K562 (cell line): ENCODE data around the gene BOC. TPM values are rescaled to one million over a fixed set of nuclear protein-coding genes. Genes with fewer than 3 reads are reported as not detected.

Source experiments
- MNT ChIP-seq, 2 experiments: fragments of 450-650 bp; conservative IDR thresholded peaks; 2 replicates each; pipeline ENCODE4 v1.6.1; 2017; ENCODE audit warnings: mild to moderate bottlenecking in 2 of 2, moderate library complexity in 2 of 2
- ZNF347 ChIP-seq: fragments of 450-650 bp; formaldehyde crosslinking; IDR thresholded peaks from 2 replicates; pipeline ENCODE4 v1.4.0; 2020; ENCODE audit warnings: low read depth, mild to moderate bottlenecking, moderate library complexity
- ZNF609 ChIP-seq: sonication (generic); formaldehyde crosslinking; IDR thresholded peaks from 2 replicates; pipeline ENCODE4 v1.8.1; 2023; ENCODE audit warnings: missing genetic modification reagents, mild to moderate bottlenecking, borderline replicate concordance
- polyA plus RNA-seq, 8 experiments: library from polyadenylated mRNA; depleted of rRNA in 4 of 8; stranded (reverse) in 5 of 8; unstranded in 3 of 8; fragments of >200 nt; fragmentation: Nextera tagmentation in 2 of 8; fragmentation: Illumina TruSeq in 1 of 8; extraction: Ambion mirVana in 2 of 8; extraction: Trizol in 1 of 8; gene quantifications; 2 replicates each; pipeline versions ENCODE4 v1.2.1 to v1.2.3, GENCODE V29; 2011 to 2014; ENCODE audit warnings: inconsistent platforms in 1 of 8, missing spikeins in 1 of 8
- total RNA-seq, 7 experiments: library from RNA; depleted of rRNA in 6 of 7; stranded (reverse); fragments of >200 nt in 6 of 7; fragmentation: Illumina TruSeq in 2 of 7; extraction: Trizol in 2 of 7; gene quantifications; 2 replicates each; pipeline versions ENCODE4 v1.2.1 to v1.2.3, GENCODE V29; 2011 to 2021; ENCODE audit warnings: low replicate concordance in 1 of 7
- TF ChIP-seq, protein P1 (sequence below): fragments of 150-350 bp; conservative IDR thresholded peaks from 2 replicates; pipeline ENCODE4 v1.6.1; 2014; ENCODE audit warnings: low read length
- TF ChIP-seq, protein P2 (sequence below): sonication (generic); formaldehyde crosslinking; IDR thresholded peaks from 2 replicates; pipeline ENCODE4 v1.5.0; 2020; ENCODE audit warnings: missing genetic modification reagents

Gene BOC
- total and polyA plus RNA-seq, 9 of the 15 experiments (the other 6 are each of a cell fraction or from before 2014, with no cell fraction given), result not detected

DNA sequence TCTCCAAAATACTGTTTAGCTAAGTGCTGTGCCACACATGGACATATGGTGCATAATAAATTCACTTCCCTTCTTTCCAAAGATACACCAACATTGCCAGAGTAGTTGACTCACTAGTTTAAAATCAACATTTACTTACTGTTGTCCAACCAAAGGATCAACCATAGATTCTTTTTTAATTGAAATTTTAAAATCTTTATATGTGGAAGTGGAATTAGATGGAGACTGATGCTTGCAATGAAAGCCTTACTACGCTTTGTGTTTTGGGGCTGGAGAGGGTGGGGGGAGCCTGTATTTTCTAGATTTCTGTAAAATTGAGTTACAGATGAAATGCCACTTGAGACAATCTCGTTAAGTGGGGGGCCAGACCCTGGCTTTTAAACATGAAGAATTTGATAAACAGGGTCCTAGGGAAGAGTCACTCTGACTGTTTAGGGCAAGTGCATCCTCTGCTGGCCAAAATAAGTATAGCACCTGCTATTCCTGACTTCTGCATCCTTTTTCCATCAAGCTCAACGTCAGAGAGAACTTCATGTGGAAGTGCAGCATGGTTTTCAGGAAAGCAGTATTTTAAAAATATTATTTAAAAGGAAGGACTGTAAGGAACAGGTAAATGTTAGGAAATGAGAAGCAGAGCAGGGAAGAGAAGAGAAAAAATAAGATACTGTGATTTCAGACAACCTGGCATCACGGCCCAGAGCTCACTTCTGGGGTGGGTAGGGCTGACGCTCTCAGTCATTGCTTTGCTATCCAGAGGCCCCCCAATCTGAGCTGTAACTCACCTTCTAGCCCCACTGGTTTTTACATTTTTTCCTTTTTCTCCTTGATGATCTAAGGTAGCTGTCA lies 76.7 kb downstream of the BOC start (continued):
- TF ChIP-seq, protein P1, sequence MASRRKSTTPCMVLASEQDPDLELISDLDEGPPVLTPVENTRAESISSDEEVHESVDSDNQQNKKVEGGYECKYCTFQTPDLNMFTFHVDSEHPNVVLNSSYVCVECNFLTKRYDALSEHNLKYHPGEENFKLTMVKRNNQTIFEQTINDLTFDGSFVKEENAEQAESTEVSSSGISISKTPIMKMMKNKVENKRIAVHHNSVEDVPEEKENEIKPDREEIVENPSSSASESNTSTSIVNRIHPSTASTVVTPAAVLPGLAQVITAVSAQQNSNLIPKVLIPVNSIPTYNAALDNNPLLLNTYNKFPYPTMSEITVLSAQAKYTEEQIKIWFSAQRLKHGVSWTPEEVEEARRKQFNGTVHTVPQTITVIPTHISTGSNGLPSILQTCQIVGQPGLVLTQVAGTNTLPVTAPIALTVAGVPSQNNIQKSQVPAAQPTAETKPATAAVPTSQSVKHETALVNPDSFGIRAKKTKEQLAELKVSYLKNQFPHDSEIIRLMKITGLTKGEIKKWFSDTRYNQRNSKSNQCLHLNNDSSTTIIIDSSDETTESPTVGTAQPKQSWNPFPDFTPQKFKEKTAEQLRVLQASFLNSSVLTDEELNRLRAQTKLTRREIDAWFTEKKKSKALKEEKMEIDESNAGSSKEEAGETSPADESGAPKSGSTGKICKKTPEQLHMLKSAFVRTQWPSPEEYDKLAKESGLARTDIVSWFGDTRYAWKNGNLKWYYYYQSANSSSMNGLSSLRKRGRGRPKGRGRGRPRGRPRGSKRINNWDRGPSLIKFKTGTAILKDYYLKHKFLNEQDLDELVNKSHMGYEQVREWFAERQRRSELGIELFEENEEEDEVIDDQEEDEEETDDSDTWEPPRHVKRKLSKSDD, result no peak
- 0 out of 4 replicates have a peak, but pooled peaks of 1 of the 2 experiments have one; percentile 15 for TF ChIP-seq MNT (conservative IDR thresholded peaks at IDR 0.05)
- no peak for TF ChIP-seq ZNF347 (CRISPR knock-in tag)
- TF ChIP-seq, protein P2, sequence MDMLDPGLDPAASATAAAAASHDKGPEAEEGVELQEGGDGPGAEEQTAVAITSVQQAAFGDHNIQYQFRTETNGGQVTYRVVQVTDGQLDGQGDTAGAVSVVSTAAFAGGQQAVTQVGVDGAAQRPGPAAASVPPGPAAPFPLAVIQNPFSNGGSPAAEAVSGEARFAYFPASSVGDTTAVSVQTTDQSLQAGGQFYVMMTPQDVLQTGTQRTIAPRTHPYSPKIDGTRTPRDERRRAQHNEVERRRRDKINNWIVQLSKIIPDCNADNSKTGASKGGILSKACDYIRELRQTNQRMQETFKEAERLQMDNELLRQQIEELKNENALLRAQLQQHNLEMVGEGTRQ (CRISPR knock-in tag), result no peak
- no peak for TF ChIP-seq ZNF609 (CRISPR knock-in tag)
